MM.1S (cell line): ENCODE measurements around the gene AHCTF1.

Source experiments
- DNase-seq: peaks from one replicate; pipeline ENCODE4 v3.0.0-alpha.2; 2015
- H2AFZ ChIP-seq: fragments of 300-600 bp; sonication (generic); 2 replicates; pipeline ENCODE4 v1.6.0; 2016; ENCODE audit warnings: antibody characterized with exemption, low read length
- H3F3A ChIP-seq: fragments of 300-600 bp; sonication (generic); 2 replicates; pipeline ENCODE4 v1.6.1; 2016; ENCODE audit warnings: mild to moderate bottlenecking, antibody characterized with exemption, low read length, moderate library complexity, mixed read lengths; ENCODE audit not compliant: insufficient read depth
- H3K27ac ChIP-seq: fragments of 300-600 bp; sonication (generic); 2 replicates; pipeline ENCODE4 v1.5.1; 2016; ENCODE audit warnings: mild to moderate bottlenecking, low read length
- H3K27me3 ChIP-seq: fragments of 300-600 bp; sonication (generic); replicated peaks from 2 replicates; pipeline ENCODE4 v1.6.0; 2016; ENCODE audit warnings: low read length; ENCODE audit not compliant: insufficient read depth
- H3K36me3 ChIP-seq: fragments of 300-600 bp; sonication (generic); replicated peaks from 2 replicates; pipeline ENCODE4 v1.6.1; 2016; ENCODE audit warnings: mild to moderate bottlenecking, low read length, mixed read lengths; ENCODE audit not compliant: insufficient read depth
- H3K4me1 ChIP-seq: fragments of 300-600 bp; sonication (generic); 2 replicates; pipeline ENCODE4 v1.6.1; 2016; ENCODE audit warnings: low read length, mixed read lengths
- H3K4me2 ChIP-seq: fragments of 300-600 bp; sonication (generic); 2 replicates; pipeline ENCODE4 v1.6.0; 2016; ENCODE audit warnings: low read depth, low read length
- H3K4me3 ChIP-seq: fragments of 300-600 bp; sonication (generic); 2 replicates; pipeline ENCODE4 v1.5.1; 2016; ENCODE audit warnings: low read length, mixed read lengths
- H3K79me2 ChIP-seq: fragments of 300-600 bp; sonication (generic); 2 replicates; pipeline ENCODE4 v1.6.1; 2016; ENCODE audit warnings: mixed run types, low read length, mixed read lengths
- H3K9ac ChIP-seq: fragments of 300-600 bp; sonication (generic); 2 replicates; pipeline ENCODE4 v1.6.1; 2016; ENCODE audit warnings: low read length, mixed read lengths
- H3K9me2 ChIP-seq: fragments of 300-600 bp; sonication (generic); replicated peaks from 2 replicates; pipeline ENCODE4 v1.6.1; 2016; ENCODE audit warnings: mild to moderate bottlenecking, low read length, mixed read lengths; ENCODE audit not compliant: insufficient read depth
- H3K9me3 ChIP-seq: fragments of 300-600 bp; sonication (generic); replicated peaks from 2 replicates; pipeline ENCODE4 v1.6.1; 2016; ENCODE audit warnings: mild to moderate bottlenecking, low read length, mixed read lengths; ENCODE audit not compliant: insufficient read depth
- H4K20me1 ChIP-seq: fragments of 300-600 bp; sonication (generic); 2 replicates; pipeline ENCODE4 v1.6.1; 2016; ENCODE audit warnings: mild to moderate bottlenecking, low read length, moderate library complexity, mixed read lengths; ENCODE audit not compliant: insufficient read depth
- EZH2 ChIP-seq: fragments of 300-600 bp; sonication (generic); optimal IDR thresholded peaks from 2 replicates; pipeline ENCODE3; 2017; ENCODE audit warnings: low read depth, mild to moderate bottlenecking, antibody characterized with exemption, low read length, mixed read lengths
- EZH2phosphoT487 ChIP-seq: fragments of 300-600 bp; sonication (generic); IDR thresholded peaks from 2 replicates; pipeline ENCODE4 v1.6.1; 2018; ENCODE audit warnings: antibody characterized with exemption, low read length
- TF ChIP-seq, protein P1 (sequence below): fragments of 300-600 bp; sonication (generic); IDR thresholded peaks from 2 replicates; pipeline ENCODE4 v1.5.1; 2016; ENCODE audit warnings: antibody characterized with exemption, low read length, mixed read lengths

AHCTF1 gene

DNA sequence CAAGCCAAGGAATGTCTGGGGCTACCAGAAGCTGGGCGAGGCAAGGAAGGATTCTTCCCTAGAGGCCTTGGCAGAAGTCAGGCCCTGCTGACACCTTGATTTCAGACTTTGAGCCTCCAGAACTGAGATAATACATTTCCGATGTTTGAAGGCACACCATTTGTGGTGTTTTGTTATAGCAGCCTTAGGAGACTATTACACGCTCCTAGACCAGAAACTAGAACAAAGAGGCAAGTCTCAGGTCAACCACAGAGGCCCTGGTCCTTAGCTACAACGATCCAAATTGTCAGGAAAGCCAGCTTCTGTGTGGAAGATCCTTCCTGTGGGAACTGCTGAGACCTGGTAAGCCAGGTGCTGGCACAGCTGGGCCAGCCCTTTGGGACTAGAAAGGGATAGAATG, 19.7 kb upstream of the AHCTF1 start:
- H3K79me2 ChIP-seq: no peaks in the 10 kb centered on the region
- no peaks in the 10 kb centered on the region for H3K4me1 ChIP-seq
- H3K36me3 ChIP-seq: no peaks in the 10 kb centered on the region
- H3F3A ChIP-seq: no peaks in the 10 kb centered on the region
- DNase-seq: no peak
- no peak overlapping the region for H3K27ac ChIP-seq
- no peak overlapping the region for H2AFZ ChIP-seq
- TF ChIP-seq, protein P1, sequence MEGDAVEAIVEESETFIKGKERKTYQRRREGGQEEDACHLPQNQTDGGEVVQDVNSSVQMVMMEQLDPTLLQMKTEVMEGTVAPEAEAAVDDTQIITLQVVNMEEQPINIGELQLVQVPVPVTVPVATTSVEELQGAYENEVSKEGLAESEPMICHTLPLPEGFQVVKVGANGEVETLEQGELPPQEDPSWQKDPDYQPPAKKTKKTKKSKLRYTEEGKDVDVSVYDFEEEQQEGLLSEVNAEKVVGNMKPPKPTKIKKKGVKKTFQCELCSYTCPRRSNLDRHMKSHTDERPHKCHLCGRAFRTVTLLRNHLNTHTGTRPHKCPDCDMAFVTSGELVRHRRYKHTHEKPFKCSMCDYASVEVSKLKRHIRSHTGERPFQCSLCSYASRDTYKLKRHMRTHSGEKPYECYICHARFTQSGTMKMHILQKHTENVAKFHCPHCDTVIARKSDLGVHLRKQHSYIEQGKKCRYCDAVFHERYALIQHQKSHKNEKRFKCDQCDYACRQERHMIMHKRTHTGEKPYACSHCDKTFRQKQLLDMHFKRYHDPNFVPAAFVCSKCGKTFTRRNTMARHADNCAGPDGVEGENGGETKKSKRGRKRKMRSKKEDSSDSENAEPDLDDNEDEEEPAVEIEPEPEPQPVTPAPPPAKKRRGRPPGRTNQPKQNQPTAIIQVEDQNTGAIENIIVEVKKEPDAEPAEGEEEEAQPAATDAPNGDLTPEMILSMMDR: no peak
- TF ChIP-seq EZH2 (no peak), EZH2phosphoT487 (no peak)
- H3K9ac ChIP-seq: no peak overlapping the region
- H3K4me3 ChIP-seq: no peak overlapping the region
- H3K9me3 ChIP-seq: no peaks in the 10 kb centered on the region
- no peaks in the 10 kb centered on the region for H3K27me3 ChIP-seq
- no peak overlapping the region for H3K4me2 ChIP-seq
- H4K20me1 ChIP-seq: no peaks in the 10 kb centered on the region
- H3K9me2 ChIP-seq: no peaks in the 10 kb centered on the region

- H3K27me3 ChIP-seq: no peaks in the 10 kb centered on the region
These were observed 18.2 kb upstream of the AHCTF1 start for GRCh38 chr1:246949956-246950355.

GRCh38 chr1:246947255-246947654, 15.5 kb upstream of the AHCTF1 start:
- Histone ChIP-seq H3K9me2 (no peaks in the 10 kb centered on the region), H3K27me3 (no peaks in the 10 kb centered on the region), H4K20me1 (no peaks in the 10 kb centered on the region), H3K79me2 (no peaks in the 10 kb centered on the region), H3F3A (no peaks in the 10 kb centered on the region), H3K9ac (no peak overlapping the region), H3K4me3 (no peak overlapping the region), H3K4me1 (no peaks in the 10 kb centered on the region), H2AFZ (no peak overlapping the region), H3K36me3 (no peaks in the 10 kb centered on the region), H3K4me2 (no peak overlapping the region), H3K27ac (no peak overlapping the region), H3K9me3 (no peaks in the 10 kb centered on the region)
- TF ChIP-seq, protein P1: no peak
- TF ChIP-seq EZH2: no peak
- no peak for TF ChIP-seq EZH2phosphoT487
- DNase-seq: no peak

More at GRCh38 chr1:246949956-246950355, 18.2 kb upstream of the AHCTF1 start:
- no peaks in the 10 kb centered on the region for H3K36me3 ChIP-seq
- H4K20me1 ChIP-seq: no peaks in the 10 kb centered on the region
- H2AFZ ChIP-seq: no peak overlapping the region
- no peaks in the 10 kb centered on the region for H3K79me2 ChIP-seq
- no peak overlapping the region for H3K4me2 ChIP-seq
- TF ChIP-seq, protein P1: no peak
- TF ChIP-seq EZH2 (no peak), EZH2phosphoT487 (no peak)
- no peaks in the 10 kb centered on the region for H3K4me1 ChIP-seq
- H3K9ac ChIP-seq: no peak overlapping the region
- no peaks in the 10 kb centered on the region for H3K9me3 ChIP-seq
- DNase-seq: no peak
- H3F3A ChIP-seq: no peaks in the 10 kb centered on the region
- H3K27ac ChIP-seq: no peak overlapping the region
- H3K9me2 ChIP-seq: no peaks in the 10 kb centered on the region
- no peak overlapping the region for H3K4me3 ChIP-seq
